GM12878 (cell line): ENCODE data around the gene NTSR1. TPM values are rescaled to one million over a fixed set of nuclear protein-coding genes. Genes with fewer than 3 reads are reported as not detected.

Experiments used
- ATAC-seq: fragments of 200-7000 bp; cut with Tn5 transposase; 3 replicates; pipeline ENCODE4 v1.9.1; 2020; ENCODE audit warnings: mild to moderate bottlenecking, moderate library complexity
- BruUV-seq: library from RNA; stranded (reverse); fragments of 400-500 nt; replicated peaks from 2 replicates; lab custom pipeline; 2021; lab: Mats Ljungman, UMichigan
- CTCF ChIA-PET: fragments of 300-600 bp; sonication (Branson Sonifier 250); formaldehyde crosslinking; extraction: SDS; loops from one replicate; lab custom pipeline; 2021; ENCODE audit warnings: inconsistent platforms; lab: Yijun Ruan, JAX
- POLR2A ChIA-PET: fragments of 350-600 bp; formaldehyde crosslinking; extraction: SDS; loops from one replicate; lab custom pipeline; 2021; ENCODE audit warnings: inconsistent platforms; lab: Charles Lee
- RAD21 ChIA-PET: fragments of 300-600 bp; sonication (Branson Sonifier 250); formaldehyde crosslinking; loops from one replicate; lab custom pipeline; 2023; ENCODE audit warnings: antibody characterized with exemption; ENCODE audit not compliant: unreplicated experiment; lab: Charles Lee
- SMC1A ChIA-PET: fragments of 300-600 bp; sonication (Branson Sonifier 250); formaldehyde crosslinking; loops from one replicate; lab custom pipeline; 2023; ENCODE audit not compliant: unreplicated experiment, uncharacterized antibody; lab: Charles Lee
- DNase-seq: peaks from one replicate; pipeline ENCODE4 v3.0.0-alpha.2; 2011; ENCODE audit warnings: low read depth, low spot score
- FAIRE-seq: peaks from 3 replicates; lab custom pipeline; 2011; peaks lifted over from hg19 to GRCh38; lab: Jason Lieb, UNC
- H2AFZ ChIP-seq: 2 replicates; pipeline ENCODE4 v1.6.0; 2011; ENCODE audit warnings: low read depth, low read length, control low read depth; ENCODE audit not compliant: control insufficient read depth
- H3K27ac ChIP-seq: 2 replicates; pipeline ENCODE4 v1.5.1; 2011; ENCODE audit warnings: control low read depth; ENCODE audit not compliant: control insufficient read depth, insufficient read depth
- H3K27me3 ChIP-seq, 2 experiments: replicated peaks in 1 of 2; 2 replicates each; pipeline versions ENCODE4 v1.6.0 to v1.6.1; 2011; ENCODE audit warnings: low read length in 1 of 2; ENCODE audit not compliant: control insufficient read depth in 2 of 2, insufficient read depth in 2 of 2
- H3K36me3 ChIP-seq, 2 experiments: 2 replicates each; pipeline ENCODE4 v1.5.1; 2011; ENCODE audit warnings: low read length in 1 of 2; ENCODE audit not compliant: control insufficient read depth in 2 of 2, insufficient read depth in 2 of 2
- H3K4me1 ChIP-seq: 2 replicates; pipeline ENCODE4 v1.6.1; 2011; ENCODE audit warnings: mild to moderate bottlenecking, low read length, moderate library complexity, mixed read lengths; ENCODE audit not compliant: control insufficient read depth, insufficient read depth
- H3K4me2 ChIP-seq: 2 replicates; pipeline ENCODE4 v1.6.0; 2011; ENCODE audit warnings: control low read depth; ENCODE audit not compliant: control insufficient read depth, insufficient read depth
- H3K4me3 ChIP-seq: fragments of 200-600 bp; sonication (generic); 2 replicates; pipeline ENCODE4 v1.5.1; 2016
- H3K79me2 ChIP-seq: 2 replicates; pipeline ENCODE4 v1.6.0; 2011; ENCODE audit warnings: low read length; ENCODE audit not compliant: control insufficient read depth, insufficient read depth
- H3K9ac ChIP-seq: 2 replicates; pipeline ENCODE4 v1.8.0; 2011; ENCODE audit warnings: low read length, control low read depth, mixed read lengths; ENCODE audit not compliant: control insufficient read depth, insufficient read depth
- H3K9me3 ChIP-seq: replicated peaks from 3 replicates; pipeline ENCODE4 v1.5.1; 2011; ENCODE audit warnings: mild to moderate bottlenecking, low read length; ENCODE audit not compliant: control insufficient read depth, insufficient read depth
- H4K20me1 ChIP-seq: 2 replicates; pipeline ENCODE4 v1.6.0; 2011; ENCODE audit not compliant: control insufficient read depth, insufficient read depth
- BMI1 ChIP-seq: fragments of 450-650 bp; IDR thresholded peaks from 2 replicates; pipeline ENCODE4 v1.6.1; 2016; ENCODE audit warnings: mild to moderate bottlenecking, moderate library complexity, borderline replicate concordance
- CBFB ChIP-seq: IDR thresholded peaks from 2 replicates; pipeline ENCODE4 v1.6.1; 2016; ENCODE audit warnings: antibody characterized with exemption, low read depth
- CHD1 ChIP-seq: IDR thresholded peaks from 2 replicates; pipeline ENCODE4 v1.6.1; 2012; ENCODE audit warnings: low read depth, low read length, improper control_type of control experiment
- EZH2 ChIP-seq: IDR thresholded peaks from 2 replicates; pipeline ENCODE4 v1.6.1; 2012; ENCODE audit warnings: low read depth, mild to moderate bottlenecking, control low read depth, inconsistent platforms, low read length, borderline replicate concordance; ENCODE audit not compliant: control insufficient read depth
- FOXM1 ChIP-seq: IDR thresholded peaks from 2 replicates; pipeline ENCODE4 v1.6.1; 2012; ENCODE audit warnings: low read depth, mild to moderate bottlenecking, inconsistent platforms, low read length, moderate library complexity
- IRF4 ChIP-seq: IDR thresholded peaks from 2 replicates; pipeline ENCODE4 v1.6.1; 2011; ENCODE audit warnings: low read depth, low read length
- KAT2A ChIP-seq: conservative IDR thresholded peaks from 2 replicates; pipeline ENCODE4 v1.6.1; 2011; ENCODE audit warnings: low read depth, low read length; ENCODE audit not compliant: control insufficient read depth
- MYB ChIP-seq: fragments of 150-350 bp; IDR thresholded peaks from 2 replicates; pipeline ENCODE4 v1.6.1; 2014; ENCODE audit warnings: mild to moderate bottlenecking, low read depth, low read length, borderline replicate concordance
- MYC ChIP-seq: IDR thresholded peaks from 2 replicates; pipeline ENCODE4 v1.6.1; 2011; ENCODE audit warnings: mild to moderate bottlenecking, low read length, moderate library complexity, inconsistent platforms; ENCODE audit not compliant: insufficient read depth, insufficient replicate concordance, insufficient read length, severe bottlenecking
- RBBP5 ChIP-seq: fragments of 200-600 bp; sonication (generic); conservative IDR thresholded peaks from 2 replicates; pipeline ENCODE4 v1.6.1; 2016
- SMC3 ChIP-seq: IDR thresholded peaks from 2 replicates; pipeline ENCODE4 v1.6.1; 2011; ENCODE audit warnings: low read length, improper control_type of control experiment, borderline replicate concordance
- ZNF217 ChIP-seq: fragments of 450-650 bp; IDR thresholded peaks from 2 replicates; pipeline ENCODE4 v1.6.1; 2017; ENCODE audit warnings: antibody characterized with exemption, mild to moderate bottlenecking
- whole genome bisulfite sequencing: methylation state at CpG from one replicate; pipeline ENCODE4 v1.1.6; 2016; ENCODE audit warnings: low lambda C conversion rate; ENCODE audit not compliant: insufficient replicate concordance, insufficient coverage; ENCODE audit errors: missing lambda C conversion rate; 5-methylcytosine and 5-hydroxymethylcytosine counted together
- in situ Hi-C: fragments of 300-500 bp; cut with MboI; formaldehyde crosslinking; loops from 9 replicates; pipeline ENCODE4 v1.14.3; 2018; ENCODE audit warnings: mixed read lengths
- intact Hi-C: fragments of 100-400 bp; cut with micrococcal nuclease; formaldehyde crosslinking; loops from one replicate; pipeline ENCODE4 v1.14.2; 2022; ENCODE audit not compliant: unreplicated experiment
- polyA plus RNA-seq, 11 experiments: library from polyadenylated mRNA; depleted of rRNA in 4 of 11; unstranded in 6 of 11; stranded (reverse) in 5 of 11; fragments of >200 nt; fragmentation: Nextera tagmentation in 4 of 11; fragmentation: Illumina TruSeq in 1 of 11; extraction: Ambion mirVana in 4 of 11; extraction: Trizol in 1 of 11; gene quantifications; 1 replicate in 1 of 11; 2 replicates in 10 of 11; pipeline versions ENCODE4 v1.2.1 to v1.2.3, GENCODE V29; 2011 to 2016; ENCODE audit warnings: inconsistent platforms in 2 of 11, missing spikeins in 2 of 11, low read depth in 1 of 11
- total RNA-seq, 4 experiments: library from RNA; depleted of rRNA in 3 of 4; stranded (reverse); fragments of >200 nt in 3 of 4; fragmentation: Illumina TruSeq in 1 of 4; extraction: Trizol in 1 of 4; gene quantifications; 2 replicates each; pipeline versions ENCODE4 v1.2.1 to v1.2.3, GENCODE V29; 2013 to 2021
- TF ChIP-seq, protein P1 (sequence below): fragments of 450-650 bp; IDR thresholded peaks from 2 replicates; pipeline ENCODE4 v1.6.1; 2016; ENCODE audit warnings: mild to moderate bottlenecking, moderate library complexity, borderline replicate concordance
- TF ChIP-seq, protein P2 (sequence below): fragments of 450-650 bp; formaldehyde crosslinking; IDR thresholded peaks from 2 replicates; pipeline ENCODE4 v1.4.0; 2022; ENCODE audit warnings: mild to moderate bottlenecking, moderate library complexity

NTSR1 gene
- total and polyA plus RNA-seq, 10 of the 15 experiments (the other 5 are each of a cell fraction or from before 2014, with no cell fraction given): not detected

- TF ChIP-seq KAT2A: no peak
These were observed 20.6 kb upstream of the NTSR1 start (continued) for GRCh38 chr20:62688083-62688482.

DNA sequence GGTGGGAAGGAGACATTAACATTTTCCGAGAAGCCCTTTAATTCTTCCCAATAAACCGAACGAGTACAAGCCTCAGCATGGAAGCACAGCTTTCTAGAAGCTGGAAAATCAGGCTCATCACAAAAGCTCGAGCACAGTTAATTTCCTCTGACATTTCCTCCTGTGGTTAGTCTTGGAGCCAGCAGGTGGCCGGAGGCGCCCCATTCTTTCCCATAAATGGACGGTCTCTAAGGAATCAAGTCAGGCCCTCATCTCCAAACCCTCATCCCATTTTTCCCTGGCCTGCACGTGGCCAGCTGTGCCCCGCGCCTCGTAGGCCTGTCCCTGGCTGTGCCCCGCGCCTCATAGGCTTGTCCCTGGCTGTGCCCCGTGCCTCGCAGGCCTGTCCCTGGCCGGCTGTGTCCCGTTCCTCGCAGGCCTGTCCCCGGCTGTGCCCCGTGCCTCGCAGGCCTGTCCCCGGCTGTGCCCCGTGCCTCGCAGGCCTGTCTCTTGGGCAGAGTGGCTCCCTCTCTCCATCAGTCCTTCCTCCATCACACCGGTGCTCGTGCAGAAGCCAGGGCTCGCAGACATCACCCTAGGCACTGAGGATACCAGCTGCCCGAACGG is 19.7 kb upstream of the NTSR1 start:
- intact Hi-C loops (no loop called here), in situ Hi-C loops (no loop called here)
- ChIA-PET CTCF (no interaction called here), POLR2A (no interaction called here), SMC1A (no interaction called here), RAD21 (no interaction called here)
- 49% methylated on average over 29 of the region's 29 CpGs for WGBS
- Histone ChIP-seq H3K79me2 (no peaks in the 10 kb centered on the region), H3K36me3 (no peaks in the 10 kb centered on the region), H3K9ac (no peak overlapping the region), H4K20me1 (no peaks in the 10 kb centered on the region), H3K4me3 (no peak overlapping the region), H3K4me1 (no peaks in the 10 kb centered on the region), H3K27me3 (peaks cover 0 to 1% of the 10 kb centered on the region in 2 experiments; a peak in 3 of 4 replicates), H2AFZ (no peak overlapping the region), H3K9me3 (no peaks in the 10 kb centered on the region), H3K4me2 (no peak overlapping the region), H3K27ac (no peak overlapping the region)
- FAIRE-seq (no peak), ATAC-seq (no peak), DNase-seq (no peak)
- no TSS peak for BruUV-seq
- TF ChIP-seq, protein P1, sequence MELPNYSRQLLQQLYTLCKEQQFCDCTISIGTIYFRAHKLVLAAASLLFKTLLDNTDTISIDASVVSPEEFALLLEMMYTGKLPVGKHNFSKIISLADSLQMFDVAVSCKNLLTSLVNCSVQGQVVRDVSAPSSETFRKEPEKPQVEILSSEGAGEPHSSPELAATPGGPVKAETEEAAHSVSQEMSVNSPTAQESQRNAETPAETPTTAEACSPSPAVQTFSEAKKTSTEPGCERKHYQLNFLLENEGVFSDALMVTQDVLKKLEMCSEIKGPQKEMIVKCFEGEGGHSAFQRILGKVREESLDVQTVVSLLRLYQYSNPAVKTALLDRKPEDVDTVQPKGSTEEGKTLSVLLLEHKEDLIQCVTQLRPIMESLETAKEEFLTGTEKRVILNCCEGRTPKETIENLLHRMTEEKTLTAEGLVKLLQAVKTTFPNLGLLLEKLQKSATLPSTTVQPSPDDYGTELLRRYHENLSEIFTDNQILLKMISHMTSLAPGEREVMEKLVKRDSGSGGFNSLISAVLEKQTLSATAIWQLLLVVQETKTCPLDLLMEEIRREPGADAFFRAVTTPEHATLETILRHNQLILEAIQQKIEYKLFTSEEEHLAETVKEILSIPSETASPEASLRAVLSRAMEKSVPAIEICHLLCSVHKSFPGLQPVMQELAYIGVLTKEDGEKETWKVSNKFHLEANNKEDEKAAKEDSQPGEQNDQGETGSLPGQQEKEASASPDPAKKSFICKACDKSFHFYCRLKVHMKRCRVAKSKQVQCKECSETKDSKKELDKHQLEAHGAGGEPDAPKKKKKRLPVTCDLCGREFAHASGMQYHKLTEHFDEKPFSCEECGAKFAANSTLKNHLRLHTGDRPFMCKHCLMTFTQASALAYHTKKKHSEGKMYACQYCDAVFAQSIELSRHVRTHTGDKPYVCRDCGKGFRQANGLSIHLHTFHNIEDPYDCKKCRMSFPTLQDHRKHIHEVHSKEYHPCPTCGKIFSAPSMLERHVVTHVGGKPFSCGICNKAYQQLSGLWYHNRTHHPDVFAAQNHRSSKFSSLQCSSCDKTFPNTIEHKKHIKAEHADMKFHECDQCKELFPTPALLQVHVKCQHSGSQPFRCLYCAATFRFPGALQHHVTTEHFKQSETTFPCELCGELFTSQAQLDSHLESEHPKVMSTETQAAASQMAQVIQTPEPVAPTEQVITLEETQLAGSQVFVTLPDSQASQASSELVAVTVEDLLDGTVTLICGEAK: no peak
- TF ChIP-seq EZH2 (no peak), ZNF217 (no peak), MYB (no peak), SMC3 (no peak), CBFB (no peak), IRF4 (no peak), MYC (no peak), RBBP5 (no peak), BMI1 (no peak), CHD1 (no peak), FOXM1 (no peak)
- TF ChIP-seq, protein P2, sequence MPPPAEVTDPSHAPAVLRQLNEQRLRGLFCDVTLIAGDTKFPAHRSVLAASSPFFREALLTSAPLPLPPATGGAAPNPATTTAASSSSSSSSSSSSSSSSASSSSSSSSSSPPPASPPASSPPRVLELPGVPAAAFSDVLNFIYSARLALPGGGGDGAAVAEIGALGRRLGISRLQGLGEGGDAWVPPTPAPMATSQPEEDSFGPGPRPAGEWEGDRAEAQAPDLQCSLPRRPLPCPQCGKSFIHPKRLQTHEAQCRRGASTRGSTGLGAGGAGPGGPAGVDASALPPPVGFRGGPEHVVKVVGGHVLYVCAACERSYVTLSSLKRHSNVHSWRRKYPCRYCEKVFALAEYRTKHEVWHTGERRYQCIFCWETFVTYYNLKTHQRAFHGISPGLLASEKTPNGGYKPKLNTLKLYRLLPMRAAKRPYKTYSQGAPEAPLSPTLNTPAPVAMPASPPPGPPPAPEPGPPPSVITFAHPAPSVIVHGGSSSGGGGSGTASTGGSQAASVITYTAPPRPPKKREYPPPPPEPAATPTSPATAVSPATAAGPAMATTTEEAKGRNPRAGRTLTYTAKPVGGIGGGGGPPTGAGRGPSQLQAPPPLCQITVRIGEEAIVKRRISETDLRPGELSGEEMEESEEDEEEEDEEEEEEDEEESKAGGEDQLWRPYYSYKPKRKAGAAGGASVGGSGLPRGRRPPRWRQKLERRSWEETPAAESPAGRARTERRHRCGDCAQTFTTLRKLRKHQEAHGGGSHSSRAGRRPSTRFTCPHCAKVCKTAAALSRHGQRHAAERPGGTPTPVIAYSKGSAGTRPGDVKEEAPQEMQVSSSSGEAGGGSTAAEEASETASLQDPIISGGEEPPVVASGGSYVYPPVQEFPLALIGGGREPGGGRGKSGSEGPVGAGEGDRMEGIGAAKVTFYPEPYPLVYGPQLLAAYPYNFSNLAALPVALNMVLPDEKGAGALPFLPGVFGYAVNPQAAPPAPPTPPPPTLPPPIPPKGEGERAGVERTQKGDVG (CRISPR knock-in tag): no peak
